ENCODE data around the gene FBXO2. TPM values are rescaled to one million over a fixed set of nuclear protein-coding genes. Genes with fewer than 3 reads are reported as not detected.

The FBXO2 gene
- total RNA-seq, 4 donors from 2014 or later: 1.1 to 24.3 (median 8.3) TPM

DNA sequence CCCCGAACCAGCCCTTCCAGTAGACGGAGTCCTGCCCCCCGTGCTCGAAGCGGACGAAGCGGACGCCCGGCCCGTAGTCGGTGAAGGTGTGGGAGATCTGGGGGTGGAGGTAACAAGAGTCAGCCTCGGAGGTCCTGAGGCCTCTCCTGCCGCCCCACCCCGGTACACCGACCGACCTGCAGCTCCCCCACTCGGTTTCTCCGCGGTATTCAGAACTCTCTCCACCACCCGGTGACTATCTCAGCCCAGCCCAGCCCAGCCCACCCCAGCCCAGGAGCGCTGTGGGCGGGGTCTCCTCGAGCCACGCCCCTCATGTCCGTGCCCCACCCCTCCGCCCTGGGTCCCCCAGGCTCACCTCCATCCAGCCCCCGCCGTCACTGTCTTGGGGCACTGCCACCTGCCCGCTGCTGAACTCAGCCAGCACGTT, 5.5 kb downstream of the FBXO2 start:
- no peak for ATAC-seq (ENCODE audit: low FRiP score)
- DNase-seq (ENCODE audit: low spot score): no peak
- TF ChIP-seq, protein P1, sequence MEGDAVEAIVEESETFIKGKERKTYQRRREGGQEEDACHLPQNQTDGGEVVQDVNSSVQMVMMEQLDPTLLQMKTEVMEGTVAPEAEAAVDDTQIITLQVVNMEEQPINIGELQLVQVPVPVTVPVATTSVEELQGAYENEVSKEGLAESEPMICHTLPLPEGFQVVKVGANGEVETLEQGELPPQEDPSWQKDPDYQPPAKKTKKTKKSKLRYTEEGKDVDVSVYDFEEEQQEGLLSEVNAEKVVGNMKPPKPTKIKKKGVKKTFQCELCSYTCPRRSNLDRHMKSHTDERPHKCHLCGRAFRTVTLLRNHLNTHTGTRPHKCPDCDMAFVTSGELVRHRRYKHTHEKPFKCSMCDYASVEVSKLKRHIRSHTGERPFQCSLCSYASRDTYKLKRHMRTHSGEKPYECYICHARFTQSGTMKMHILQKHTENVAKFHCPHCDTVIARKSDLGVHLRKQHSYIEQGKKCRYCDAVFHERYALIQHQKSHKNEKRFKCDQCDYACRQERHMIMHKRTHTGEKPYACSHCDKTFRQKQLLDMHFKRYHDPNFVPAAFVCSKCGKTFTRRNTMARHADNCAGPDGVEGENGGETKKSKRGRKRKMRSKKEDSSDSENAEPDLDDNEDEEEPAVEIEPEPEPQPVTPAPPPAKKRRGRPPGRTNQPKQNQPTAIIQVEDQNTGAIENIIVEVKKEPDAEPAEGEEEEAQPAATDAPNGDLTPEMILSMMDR (IDR thresholded peaks at IDR 0.05): no peak

DNA sequence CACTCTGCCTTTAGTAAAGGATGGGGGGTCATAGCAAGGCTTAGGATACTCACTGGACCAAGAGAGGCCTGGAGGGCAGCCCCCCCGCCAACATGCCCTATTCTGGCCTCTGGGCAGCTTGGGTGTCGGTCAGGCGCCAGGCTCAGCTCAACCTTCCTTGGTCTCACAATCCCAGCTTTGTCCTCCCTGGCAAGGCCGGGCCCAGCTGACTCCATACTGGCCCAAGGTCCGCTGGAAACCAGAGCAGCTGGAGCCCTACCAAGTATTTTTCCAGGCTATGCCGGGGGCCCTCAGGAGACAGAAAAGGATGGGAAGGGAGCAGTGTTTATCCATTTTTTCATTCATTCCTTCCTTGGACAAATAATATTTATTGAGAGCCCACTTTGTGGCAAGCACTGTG, 6.2 kb downstream of the FBXO2 start:
- ATAC-seq (ENCODE audit: low FRiP score): no peak
- TF ChIP-seq, protein P1 (IDR thresholded peaks at IDR 0.05): no peak

DNA sequence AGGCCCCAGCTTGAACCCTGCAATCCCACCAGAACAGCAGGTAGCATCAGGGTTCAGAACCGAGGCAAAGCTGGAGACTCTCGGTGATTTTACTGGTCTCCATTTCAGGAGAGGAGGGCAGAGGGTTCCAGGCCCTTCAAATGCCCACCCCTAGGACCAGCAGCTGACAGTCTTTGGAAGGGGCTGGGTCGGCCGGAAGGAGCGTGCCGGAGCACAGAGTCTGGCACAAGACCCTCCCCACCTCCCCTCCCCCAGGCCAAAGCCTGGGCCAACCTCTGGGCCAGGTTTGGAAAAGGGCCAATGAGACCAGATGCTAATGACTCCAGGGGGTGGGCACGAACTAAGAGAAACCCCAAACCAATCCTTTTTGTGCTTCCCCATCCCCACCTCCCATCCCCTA, 6.9 kb downstream of the FBXO2 start:
- ATAC-seq (ENCODE audit: low FRiP score) (no peak), DNase-seq (ENCODE audit: low spot score) (no peak)
- TF ChIP-seq, protein P1 (IDR thresholded peaks at IDR 0.05): no peak

More for the DNA sequence above, 6.2 kb downstream of the FBXO2 start:
- DNase-seq (ENCODE audit: low spot score): no peak

DNA sequence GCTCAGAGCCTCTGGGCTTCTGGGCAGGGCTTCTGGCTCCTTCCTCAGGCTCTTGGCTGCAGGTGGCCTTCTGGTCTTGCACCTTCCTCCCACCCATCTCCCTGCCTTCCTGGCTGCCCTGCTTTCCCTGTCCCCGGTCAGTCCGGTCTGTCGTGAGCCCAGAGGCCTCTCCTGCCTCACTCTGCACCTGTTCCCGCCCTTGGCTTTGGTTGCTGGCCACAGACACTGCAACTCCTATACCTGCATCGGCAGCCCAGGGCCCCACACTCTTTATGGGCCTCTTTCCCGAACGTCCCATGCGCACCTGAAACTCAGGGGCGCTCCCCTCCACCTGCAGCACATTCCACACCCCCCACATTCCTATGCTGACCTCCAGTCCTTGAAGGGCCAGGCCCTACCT, 7.9 kb downstream of the FBXO2 start:
- TF ChIP-seq, protein P1 (IDR thresholded peaks at IDR 0.05): no peak
- no peak for ATAC-seq (ENCODE audit: low FRiP score)
- no peak for DNase-seq (ENCODE audit: low spot score)

DNA sequence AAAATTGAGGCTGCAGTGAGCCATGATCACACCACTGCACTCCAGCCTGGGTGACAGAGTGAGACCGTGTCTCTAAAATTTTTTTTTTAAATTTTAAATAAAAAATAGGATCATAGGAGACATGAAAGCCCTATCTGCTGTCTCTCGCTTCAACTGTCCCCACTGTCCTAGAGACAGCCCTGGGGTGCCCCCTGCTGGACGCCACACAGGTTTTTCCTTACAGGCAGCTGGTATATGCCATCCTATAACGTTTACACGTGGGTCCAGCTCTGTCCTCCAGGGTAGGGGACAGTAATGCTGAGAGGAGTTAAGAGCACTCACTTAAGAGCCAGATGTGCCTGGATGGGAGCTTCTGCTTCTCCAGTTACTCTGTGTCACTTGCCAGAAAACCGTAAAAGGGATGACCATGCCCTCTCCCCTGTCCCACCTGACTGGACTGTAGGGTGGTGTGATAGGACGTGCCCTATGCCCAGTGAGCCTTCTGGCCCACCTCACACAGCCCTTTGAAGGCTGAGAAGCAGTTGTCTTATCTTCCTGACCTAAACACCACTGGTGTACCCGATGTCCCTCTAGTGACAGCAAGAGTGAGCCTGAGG, 8.5 kb downstream of the FBXO2 start:
- no peak for ATAC-seq (ENCODE audit: low FRiP score)
- DNase-seq (ENCODE audit: low spot score): no peak
- TF ChIP-seq, protein P1 (IDR thresholded peaks at IDR 0.05): no peak

DNA sequence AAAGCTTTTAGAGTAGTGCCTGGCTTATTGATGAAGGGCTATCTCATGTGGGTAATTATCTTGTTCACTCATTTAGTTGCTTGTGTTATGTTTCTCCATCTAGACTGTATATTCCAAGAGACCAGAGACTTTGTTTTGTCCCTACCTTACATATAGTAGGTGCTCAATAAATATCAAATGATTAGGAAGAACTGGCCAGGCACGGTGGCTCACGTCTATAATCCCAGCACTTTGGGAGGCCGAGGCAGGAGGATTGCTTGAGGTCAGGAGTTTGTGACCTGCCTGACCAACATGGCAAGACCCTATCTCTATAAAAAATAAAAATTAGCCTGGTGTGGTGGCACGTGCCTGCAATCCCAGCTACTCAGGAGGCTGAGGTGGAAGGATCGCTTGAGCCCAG, 9.0 kb downstream of the FBXO2 start:
- ATAC-seq (ENCODE audit: low FRiP score) (no peak), DNase-seq (ENCODE audit: low spot score) (no peak)
- TF ChIP-seq, protein P1 (IDR thresholded peaks at IDR 0.05): no peak

DNA sequence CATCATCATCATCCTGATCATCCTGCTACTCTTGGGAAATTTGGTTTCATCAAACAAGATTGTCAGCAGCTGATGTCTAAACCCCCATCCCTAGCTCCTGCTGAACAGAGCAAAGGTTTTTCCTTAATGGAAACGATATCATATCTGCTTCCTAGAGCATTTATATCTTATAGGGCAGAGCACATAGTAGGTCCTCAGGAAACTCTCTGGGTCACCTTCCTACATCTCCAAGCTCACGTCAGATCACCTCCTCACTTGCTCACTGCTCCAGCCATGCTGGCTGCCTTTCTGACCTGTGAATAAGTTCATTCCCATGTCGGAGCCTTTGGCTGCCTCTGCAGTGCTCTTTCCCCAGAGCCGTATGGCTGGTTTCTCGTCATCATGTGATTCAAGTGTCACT, 10.4 kb downstream of the FBXO2 start:
- no peak for ATAC-seq (ENCODE audit: low FRiP score)
- DNase-seq (ENCODE audit: low spot score): no peak
- TF ChIP-seq, protein P1 (IDR thresholded peaks at IDR 0.05): no peak
